HepG2 (cell line): ENCODE measurements around the gene ITGB2. TPM values are rescaled to one million over a fixed set of nuclear protein-coding genes. Genes with fewer than 3 reads are reported as not detected.

ENCODE experiments used
- ATAC-seq: fragments of 200-7000 bp; cut with Tn5 transposase; 3 replicates; pipeline ENCODE4 v1.9.1; 2020; ENCODE audit warnings: mild to moderate bottlenecking, moderate library complexity
- BruUV-seq: library from RNA; stranded (reverse); fragments of 400-500 nt; replicated peaks from 2 replicates; lab custom pipeline; 2021; lab: Mats Ljungman, UMichigan
- CTCF ChIA-PET: fragments of 300-600 bp; formaldehyde crosslinking; extraction: SDS; loops from one replicate; lab custom pipeline; 2021; ENCODE audit warnings: low total read pairs, inconsistent platforms, low intra/inter-chr PET ratio; lab: Yijun Ruan, JAX
- POLR2A ChIA-PET: fragments of 350-600 bp; sonication (Branson Sonifier 250); formaldehyde crosslinking; loops from one replicate; lab custom pipeline; 2020; ENCODE audit warnings: antibody characterized with exemption, inconsistent platforms; lab: Yijun Ruan, JAX
- DNase-seq: peaks from one replicate; pipeline ENCODE4 v3.0.0-alpha.2; 2015; ENCODE audit warnings: low spot score
- FAIRE-seq: peaks from 3 replicates; lab custom pipeline; 2011; peaks lifted over from hg19 to GRCh38; lab: Jason Lieb, UNC
- H2AFZ ChIP-seq: one replicate; pipeline ENCODE4 v1.6.1; 2011; ENCODE audit warnings: low read length, inconsistent platforms
- H3K27ac ChIP-seq: fragments of 300-600 bp; 3 replicates; pipeline ENCODE4 v1.8.0; 2011; ENCODE audit warnings: mixed run types, mild to moderate bottlenecking, mixed read lengths, low read length, inconsistent platforms; ENCODE audit not compliant: insufficient read depth; ENCODE audit errors: extremely low read length
- H3K27me3 ChIP-seq, 2 experiments: fragments of 200-600 bp in 1 of 2; 2 replicates in 1 of 2; 3 replicates in 1 of 2; pipeline versions ENCODE4 v1.6.0 to v1.8.0; 2011; ENCODE audit warnings: low read length in 2 of 2, mild to moderate bottlenecking in 2 of 2, moderate library complexity in 2 of 2, inconsistent platforms in 1 of 2; ENCODE audit not compliant: insufficient read depth in 2 of 2, control insufficient read depth in 1 of 2
- H3K36me3 ChIP-seq, 2 experiments: fragments of 200-600 bp in 1 of 2; replicated peaks in 1 of 2; 2 replicates in 1 of 2; 3 replicates in 1 of 2; pipeline versions ENCODE4 v1.5.1 to v1.8.0; 2011; ENCODE audit warnings: low read length in 2 of 2, inconsistent platforms in 1 of 2; ENCODE audit not compliant: insufficient read depth in 2 of 2, control insufficient read depth in 1 of 2
- H3K4me1 ChIP-seq: 2 replicates; pipeline ENCODE4 v1.5.1; 2012; ENCODE audit warnings: low read length, inconsistent platforms; ENCODE audit not compliant: insufficient read depth
- H3K4me2 ChIP-seq: 2 replicates; pipeline ENCODE4 v1.6.0; 2011; ENCODE audit warnings: low read depth, low read length, inconsistent platforms
- H3K4me3 ChIP-seq, 3 experiments: fragments of 200-600 bp in 1 of 3; sonication (generic), shearing (Covaris generic) in 1 of 3; replicated peaks in 1 of 3; 2 replicates each; pipeline ENCODE4 v1.5.1; 2011 to 2016; ENCODE audit warnings: low read length in 3 of 3, inconsistent platforms in 2 of 3, low read depth in 2 of 3, mild to moderate bottlenecking in 2 of 3, control low read depth in 1 of 3, mixed read lengths in 1 of 3; ENCODE audit not compliant: insufficient read depth in 1 of 3
- H3K79me2 ChIP-seq: one replicate; pipeline ENCODE4 v1.6.1; 2011; ENCODE audit warnings: low read length, inconsistent platforms; ENCODE audit not compliant: insufficient read depth
- H3K9ac ChIP-seq: 2 replicates; pipeline ENCODE4 v1.6.0; 2011; ENCODE audit warnings: mild to moderate bottlenecking, low read depth, low read length, inconsistent platforms; ENCODE audit not compliant: insufficient read depth
- H3K9me3 ChIP-seq: 2 replicates; pipeline ENCODE4 v1.5.1; 2012; ENCODE audit warnings: mild to moderate bottlenecking, low read length
- H4K20me1 ChIP-seq: 2 replicates; pipeline ENCODE4 v1.6.0; 2011; ENCODE audit warnings: inconsistent platforms, mild to moderate bottlenecking, low read length, moderate library complexity; ENCODE audit not compliant: insufficient read depth
- BRD4 ChIP-seq: sonication (generic); formaldehyde crosslinking; IDR thresholded peaks from 2 replicates; pipeline ENCODE4 v1.4.0; 2020; ENCODE audit warnings: missing genetic modification reagents
- CEBPG ChIP-seq: IDR thresholded peaks from 2 replicates; pipeline ENCODE4 v1.6.1; 2016
- HMGXB3 ChIP-seq: sonication (generic); formaldehyde crosslinking; IDR thresholded peaks from 2 replicates; pipeline ENCODE4 v1.4.0; 2020; ENCODE audit warnings: missing genetic modification reagents, borderline replicate concordance
- ISX ChIP-seq: sonication (generic); formaldehyde crosslinking; conservative IDR thresholded peaks from 2 replicates; pipeline ENCODE4 v1.5.0; 2020; ENCODE audit warnings: missing genetic modification reagents
- MAFK ChIP-seq, 2 experiments: IDR thresholded peaks in 1 of 2; conservative IDR thresholded peaks in 1 of 2; 2 replicates each; pipeline ENCODE4 v1.6.1; 2011; ENCODE audit warnings: improper control_type of control experiment in 2 of 2, low read length in 2 of 2
- RBM39 ChIP-seq: fragments of 200-400 bp; formaldehyde crosslinking; IDR thresholded peaks from one replicate; pipeline ENCODE4 v1.6.1; 2018; ENCODE audit warnings: antibody characterized with exemption, mild to moderate bottlenecking, low read depth, low read length; ENCODE audit not compliant: poor library complexity, severe bottlenecking
- SMAD1 ChIP-seq: sonication (generic); formaldehyde crosslinking; IDR thresholded peaks from 2 replicates; pipeline ENCODE4 v1.4.0; 2020; ENCODE audit warnings: missing genetic modification reagents, low read depth, mild to moderate bottlenecking, borderline replicate concordance
- TRIM22 ChIP-seq: fragments of 450-650 bp; IDR thresholded peaks from 2 replicates; pipeline ENCODE4 v1.6.1; 2017
- ZFAT ChIP-seq: sonication (generic); formaldehyde crosslinking; conservative IDR thresholded peaks from 2 replicates; pipeline ENCODE4 v1.8.1; 2023; ENCODE audit warnings: missing genetic modification reagents, inconsistent platforms
- ZFP91 ChIP-seq: sonication (generic); formaldehyde crosslinking; IDR thresholded peaks from 2 replicates; pipeline ENCODE4 v1.9.0; 2022; ENCODE audit warnings: missing genetic modification reagents, mild to moderate bottlenecking, borderline replicate concordance
- ZNF337 ChIP-seq: sonication (generic); formaldehyde crosslinking; IDR thresholded peaks from 2 replicates; pipeline ENCODE4 v1.5.1; 2020; ENCODE audit warnings: missing genetic modification reagents, low read depth, mild to moderate bottlenecking, borderline replicate concordance
- ZNF503 ChIP-seq: sonication (generic); formaldehyde crosslinking; IDR thresholded peaks from 2 replicates; pipeline ENCODE4 v1.4.0; 2020; ENCODE audit warnings: missing genetic modification reagents
- ZNF614 ChIP-seq: IDR thresholded peaks from 2 replicates; pipeline ENCODE4 v1.6.1; 2018; ENCODE audit warnings: missing biosample characterization, missing genetic modification reagents, inconsistent platforms, borderline replicate concordance
- WGBS: methylation state at CpG from one replicate; pipeline ENCODE4 v1.1.6; 2017; ENCODE audit warnings: low lambda C conversion rate; 5-methylcytosine and 5-hydroxymethylcytosine counted together
- in situ Hi-C: cut with HindIII; loops from 2 replicates; pipeline ENCODE4 v1.10.0; 2017; ENCODE audit warnings: low pct_unique_long_range_greater_than_20kb; ENCODE audit not compliant: extremely low pct_ligation_motif_present
- intact Hi-C: fragments of 100-400 bp; cut with micrococcal nuclease; formaldehyde crosslinking; loops from one replicate; pipeline ENCODE4 v1.10.0; 2022; ENCODE audit not compliant: unreplicated experiment
- polyA plus RNA-seq, 8 experiments: library from polyadenylated mRNA; depleted of rRNA in 3 of 8; stranded (reverse) in 7 of 8; unstranded in 1 of 8; fragments of >200 nt; fragmentation: Illumina TruSeq in 4 of 8; extraction: Trizol in 4 of 8; gene quantifications; 2 replicates each; pipeline versions ENCODE4 v1.2.1 to v1.2.3, GENCODE V29; 2011 to 2016; ENCODE audit warnings: low read depth in 4 of 8, missing spikeins in 1 of 8, mixed read lengths in 1 of 8; ENCODE audit not compliant: insufficient read depth in 1 of 8
- total RNA-seq, 5 experiments: library from RNA; depleted of rRNA; stranded (reverse); fragments of >200 nt; fragmentation: Illumina TruSeq; extraction: Trizol; gene quantifications; 2 replicates each; pipeline ENCODE4 v1.2.3, GENCODE V29; 2016; ENCODE audit warnings: low read depth in 1 of 5

ITGB2 gene
- total and polyA plus RNA-seq, 2 of the 13 experiments (the other 11 are each of a cell fraction or from before 2014, with no cell fraction given) = 4.2 to 18.0 TPM

- TF ChIP-seq ZNF337 (CRISPR knock-in tag) (no peak), RBM39 (no peak), MAFK (conservative IDR thresholded peaks at IDR 0.05 in 1 of 2, IDR thresholded peaks at IDR 0.05 in 1 of 2; ENCODE audit: low read length in 2 of 2) (no peak), CEBPG (CRISPR knock-in tag) (no peak), ZFAT (CRISPR knock-in tag) (no peak), ZNF614 (CRISPR knock-in tag) (no peak), HMGXB3 (CRISPR knock-in tag) (no peak)
Observed at GRCh38 chr21:44964381-44964780, 43.7 kb upstream of the ITGB2 start (continued).

- H3K4me1 ChIP-seq = peaks cover 2% of the 10 kb centered on the region
- peaks cover 20% of the 10 kb centered on the region for H3K79me2 ChIP-seq
- H3K9me3 ChIP-seq = no peaks in the 10 kb centered on the region
- intact Hi-C loops (no loop called here), in situ Hi-C loops (no loop called here)
- no peak overlapping the region for H3K27ac ChIP-seq
- ChIA-PET CTCF (no interaction called here), POLR2A (no interaction called here)
- FAIRE-seq (no peak), ATAC-seq (no peak), DNase-seq (no peak)
- H3K4me3 ChIP-seq = no peak overlapping the region
- H2AFZ ChIP-seq = no peak overlapping the region
- no peak overlapping the region for H3K9ac ChIP-seq
- BruUV-seq = no TSS peak
- no peaks in the 10 kb centered on the region for H4K20me1 ChIP-seq
- WGBS = 98% methylated on average over 9 of the region's 9 CpGs
- H3K4me2 ChIP-seq = no peak overlapping the region
- peaks cover 25 to 73% of the 10 kb centered on the region in 2 experiments for H3K36me3 ChIP-seq
- no peaks in the 10 kb centered on the region for H3K27me3 ChIP-seq
- no peak for TF ChIP-seq BRD4
- no peak for TF ChIP-seq ZNF503 (CRISPR knock-in tag)
- TF ChIP-seq RBM39 = no peak
- no peak for TF ChIP-seq SMAD1 (CRISPR knock-in tag)
- TF ChIP-seq ISX (CRISPR knock-in tag) = no peak
- no peak for TF ChIP-seq TRIM22
- no peak for TF ChIP-seq ZFP91 (CRISPR knock-in tag)
Observed at GRCh38 chr21:44962403-44962966, 41.8 kb upstream of the ITGB2 start.
